IMR-90 (cell line): ENCODE results near the gene CTF1. TPM values are rescaled to one million over a fixed set of nuclear protein-coding genes. Genes with fewer than 3 reads are reported as not detected.

Experiments used
- ATAC-seq: fragments of 200-7000 bp; cut with Tn5 transposase; 2 replicates; pipeline ENCODE4 v1.9.1; 2020; ENCODE audit warnings: low read depth, mild to moderate bottlenecking, moderate library complexity
- BruUV-seq: library from RNA; stranded (reverse); fragments of 400-500 nt; replicated peaks from 2 replicates; lab custom pipeline; 2021; lab: Mats Ljungman, UMichigan
- CTCF ChIA-PET: fragments of 300-600 bp; formaldehyde crosslinking; extraction: SDS; loops from one replicate; lab custom pipeline; 2021; ENCODE audit warnings: antibody characterized with exemption; lab: Yijun Ruan, JAX
- POLR2A ChIA-PET: fragments of 300-600 bp; sonication (Branson Sonifier 250); formaldehyde crosslinking; loops from one replicate; lab custom pipeline; 2022; ENCODE audit warnings: antibody characterized with exemption; ENCODE audit not compliant: unreplicated experiment; lab: Charles Lee
- DNase-seq: peaks from one replicate; pipeline ENCODE4 v3.0.0; 2013
- H2AFZ ChIP-seq: replicated peaks from 2 replicates; pipeline ENCODE3; 2013; ENCODE audit warnings: low read length, mild to moderate bottlenecking; ENCODE audit not compliant: poor library complexity
- H2AK5ac ChIP-seq: 2 replicates; pipeline ENCODE4 v1.6.1; 2013; ENCODE audit warnings: low read depth, low read length, inconsistent platforms
- H2AK9ac ChIP-seq: replicated peaks from 2 replicates; pipeline ENCODE3; 2013; ENCODE audit warnings: mild to moderate bottlenecking, low read depth, low read length, moderate library complexity; ENCODE audit not compliant: poor library complexity
- H2BK120ac ChIP-seq: 2 replicates; pipeline ENCODE4 v1.6.1; 2013; ENCODE audit warnings: low read depth, low read length, inconsistent platforms
- H2BK15ac ChIP-seq: 3 replicates; pipeline ENCODE4 v1.6.1; 2013; ENCODE audit warnings: low read depth, low read length, inconsistent platforms
- H2BK20ac ChIP-seq: 2 replicates; pipeline ENCODE4 v1.6.1; 2013; ENCODE audit warnings: low read depth, mild to moderate bottlenecking, inconsistent platforms, low read length, moderate library complexity
- H2BK5ac ChIP-seq: 2 replicates; pipeline ENCODE4 v1.6.1; 2013; ENCODE audit warnings: mild to moderate bottlenecking, low read depth, low read length, inconsistent platforms; ENCODE audit not compliant: poor library complexity, severe bottlenecking
- H3K14ac ChIP-seq: replicated peaks from 2 replicates; pipeline ENCODE4 v1.6.1; 2013; ENCODE audit warnings: low read depth, low read length, inconsistent platforms
- H3K18ac ChIP-seq: 2 replicates; pipeline ENCODE4 v1.6.1; 2013; ENCODE audit warnings: low read depth, low read length, control low read depth
- H3K23ac ChIP-seq: 2 replicates; pipeline ENCODE4 v1.6.1; 2013; ENCODE audit warnings: low read depth, low read length, inconsistent platforms
- H3K27ac ChIP-seq: 2 replicates; pipeline ENCODE4 v1.5.1; 2013; ENCODE audit warnings: mild to moderate bottlenecking, control low read depth, low read length; ENCODE audit not compliant: insufficient read depth
- H3K27me3 ChIP-seq: 2 replicates; pipeline ENCODE4 v1.6.1; 2013; ENCODE audit warnings: low read length; ENCODE audit not compliant: control insufficient read depth, insufficient read depth
- H3K36me3 ChIP-seq: 2 replicates; pipeline ENCODE4 v1.6.1; 2013; ENCODE audit warnings: low read length, mixed read lengths; ENCODE audit not compliant: control insufficient read depth, insufficient read depth
- H3K4ac ChIP-seq: 2 replicates; pipeline ENCODE4 v1.6.1; 2013; ENCODE audit warnings: low read depth, low read length, inconsistent platforms
- H3K4me1 ChIP-seq: 2 replicates; pipeline ENCODE4 v1.6.1; 2013; ENCODE audit warnings: low read length, mixed read lengths; ENCODE audit not compliant: control insufficient read depth, insufficient read depth
- H3K4me2 ChIP-seq: 2 replicates; pipeline ENCODE4 v1.6.1; 2013; ENCODE audit warnings: low read depth, mild to moderate bottlenecking, control low read depth, low read length, moderate library complexity
- H3K4me3 ChIP-seq: 2 replicates; pipeline ENCODE4 v1.5.1; 2013; ENCODE audit warnings: low read depth, mild to moderate bottlenecking, control low read depth, low read length, moderate library complexity; ENCODE audit not compliant: insufficient read depth
- H3K56ac ChIP-seq: 2 replicates; pipeline ENCODE4 v1.6.1; 2013; ENCODE audit warnings: low read length, inconsistent platforms; ENCODE audit not compliant: insufficient read depth; ENCODE audit errors: extremely low read depth
- H3K79me1 ChIP-seq, 2 experiments: 2 replicates each; pipeline ENCODE4 v1.6.1; 2013; ENCODE audit warnings: low read length in 2 of 2, inconsistent platforms in 1 of 2, low read depth in 1 of 2
- H3K9ac ChIP-seq: 2 replicates; pipeline ENCODE4 v1.6.1; 2013; ENCODE audit warnings: low read depth, low read length, control low read depth
- H3K9me1 ChIP-seq: 2 replicates; pipeline ENCODE4 v1.6.1; 2013; ENCODE audit warnings: low read length, inconsistent platforms; ENCODE audit not compliant: insufficient read depth
- H3K9me3 ChIP-seq: 2 replicates; pipeline ENCODE4 v1.6.1; 2013; ENCODE audit warnings: low read length; ENCODE audit not compliant: control insufficient read depth, insufficient read depth
- H4K20me1 ChIP-seq: 2 replicates; pipeline ENCODE4 v1.6.1; 2013; ENCODE audit warnings: low read length, inconsistent platforms; ENCODE audit not compliant: insufficient read depth
- H4K5ac ChIP-seq: 2 replicates; pipeline ENCODE4 v1.6.1; 2013; ENCODE audit warnings: mild to moderate bottlenecking, low read depth, low read length, control low read depth
- H4K8ac ChIP-seq, 2 experiments: 2 replicates each; pipeline ENCODE4 v1.6.1; 2013; ENCODE audit warnings: low read depth in 2 of 2, low read length in 2 of 2, control low read depth in 1 of 2, inconsistent platforms in 1 of 2
- H4K91ac ChIP-seq: 2 replicates; pipeline ENCODE4 v1.6.1; 2013; ENCODE audit warnings: low read depth, low read length, inconsistent platforms; ENCODE audit not compliant: insufficient read depth
- CEBPB ChIP-seq: IDR thresholded peaks from 2 replicates; pipeline ENCODE4 v1.6.1; 2012; ENCODE audit warnings: low read depth, low read length, improper control_type of control experiment
- CHD1 ChIP-seq: IDR thresholded peaks from 2 replicates; pipeline ENCODE4 v1.6.1; 2012; ENCODE audit warnings: low read depth, low read length, improper control_type of control experiment
- FOS ChIP-seq: fragments of 150-350 bp; IDR thresholded peaks from 2 replicates; pipeline ENCODE4 v1.6.1; 2016; ENCODE audit warnings: low read depth, low read length
- MAFK ChIP-seq: IDR thresholded peaks from 2 replicates; pipeline ENCODE4 v1.6.1; 2012; ENCODE audit warnings: low read depth, low read length, improper control_type of control experiment
- MAZ ChIP-seq: IDR thresholded peaks from 2 replicates; pipeline ENCODE4 v1.6.1; 2012; ENCODE audit warnings: low read depth, mild to moderate bottlenecking, low read length, improper control_type of control experiment, moderate library complexity, borderline replicate concordance
- NFE2L2 ChIP-seq: fragments of 150-350 bp; IDR thresholded peaks from 2 replicates; pipeline ENCODE4 v1.6.1; 2016; ENCODE audit warnings: low read depth, mild to moderate bottlenecking, low read length
- RAD21 ChIP-seq: IDR thresholded peaks from 2 replicates; pipeline ENCODE4 v1.6.1; 2012; ENCODE audit warnings: low read length, improper control_type of control experiment
- RCOR1 ChIP-seq: IDR thresholded peaks from 2 replicates; pipeline ENCODE4 v1.6.1; 2012; ENCODE audit warnings: mild to moderate bottlenecking, low read length, improper control_type of control experiment; ENCODE audit not compliant: insufficient replicate concordance
- RFX5 ChIP-seq: IDR thresholded peaks from 2 replicates; pipeline ENCODE4 v1.8.0; 2012; ENCODE audit warnings: low read depth, mild to moderate bottlenecking, low read length, moderate library complexity
- SMC3 ChIP-seq: fragments of 150-350 bp; IDR thresholded peaks from 2 replicates; pipeline ENCODE4 v1.6.1; 2016; ENCODE audit warnings: low read depth, mild to moderate bottlenecking, antibody characterized with exemption, low read length, moderate library complexity
- WGBS, 2 experiments: methylation state at CpG; one replicate each; pipeline versions ENCODE4 v1.1.5 to v1.1.7; 2013; ENCODE audit warnings: missing lambda C conversion rate in 2 of 2; ENCODE audit not compliant: insufficient read length in 1 of 2; ENCODE audit errors: extremely low coverage in 2 of 2; 5-methylcytosine and 5-hydroxymethylcytosine counted together
- dilution Hi-C: fragments of 300-500 bp; cut with HindIII; formaldehyde crosslinking; loops from one replicate; pipeline ENCODE4 v1.14.3; 2018; ENCODE audit warnings: low sequenced_read_pairs; ENCODE audit not compliant: unreplicated experiment
- in situ Hi-C: fragments of 300-500 bp; cut with MboI; formaldehyde crosslinking; loops from 3 replicates; pipeline ENCODE4 v1.14.3; 2019; ENCODE audit warnings: low sequenced_read_pairs, inconsistent platforms, mixed read lengths
- intact Hi-C: fragments of 100-400 bp; cut with micrococcal nuclease; formaldehyde crosslinking; loops from 2 replicates; pipeline ENCODE4 v1.10.0; 2022
- polyA plus RNA-seq, 3 experiments: library from polyadenylated mRNA; depleted of rRNA; stranded (reverse); fragments of >200 nt; gene quantifications; 2 replicates each; pipeline ENCODE4 v1.2.3, GENCODE V29; 2012; ENCODE audit warnings: low replicate concordance in 1 of 3
- total RNA-seq: library from RNA; depleted of rRNA; stranded (reverse); fragments of >200 nt; gene quantifications from 2 replicates; pipeline ENCODE4 v1.2.3, GENCODE V29; 2012
- TF ChIP-seq, protein P1 (sequence below): fragments of 150-350 bp; IDR thresholded peaks from 2 replicates; pipeline ENCODE4 v1.6.1; 2017; ENCODE audit warnings: mild to moderate bottlenecking, antibody characterized with exemption, low read length, low read depth
- TF ChIP-seq, protein P2 (sequence below): conservative IDR thresholded peaks from 2 replicates; pipeline ENCODE4 v1.5.1; 2012; ENCODE audit warnings: mild to moderate bottlenecking, low read depth, low read length, improper control_type of control experiment
- TF ChIP-seq, protein P3 (sequence below): fragments of 150-350 bp; IDR thresholded peaks from 2 replicates; pipeline ENCODE4 v1.6.1; 2016; ENCODE audit warnings: low read depth, mild to moderate bottlenecking, low read length, moderate library complexity, borderline replicate concordance

Gene CTF1
- total and polyA plus RNA-seq, 2 of the 4 experiments (the other 2 are of a cell fraction), result 0.18 to 12.9 TPM

DNA sequence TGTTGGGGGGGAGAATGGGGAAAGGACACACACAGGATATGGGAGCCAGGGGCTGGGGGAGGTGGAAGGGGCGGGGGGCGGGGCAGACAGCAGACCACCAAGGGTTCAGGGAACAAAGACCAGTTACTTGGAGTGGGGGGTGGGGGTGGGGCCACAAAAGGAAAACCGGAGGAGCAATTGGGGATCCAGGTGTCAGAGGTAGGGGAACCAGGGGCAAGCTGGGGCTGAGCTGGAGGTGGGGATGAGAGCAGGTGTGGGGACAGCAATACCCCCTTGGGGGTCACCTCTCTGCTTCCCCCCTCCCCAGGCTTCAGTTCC is 51.1 kb downstream of the CTF1 start:
- ATAC-seq (no peak), DNase-seq (no peak)
- Histone ChIP-seq H3K36me3 (peaks cover 21% of the 10 kb centered on the region), H3K18ac (no peak overlapping the region), H3K9me3 (no peaks in the 10 kb centered on the region), H3K9me1 (peaks cover 11% of the 10 kb centered on the region; the same call in 1 of the 2 replicates), H4K5ac (no peak overlapping the region), H3K56ac (no peak overlapping the region), H2BK5ac (no peak overlapping the region), H3K79me1 (peaks cover 15 to 48% of the 10 kb centered on the region in 2 experiments; a peak in 3 of 4 replicates), H4K20me1 (peaks cover 10% of the 10 kb centered on the region), H3K23ac (no peak overlapping the region), H3K14ac (no peak overlapping the region), H2BK120ac (no peak overlapping the region), H3K27me3 (no peaks in the 10 kb centered on the region), H3K27ac (no peak overlapping the region), H3K9ac (no peak overlapping the region), H4K91ac (no peak overlapping the region), H2BK15ac (no peak overlapping the region), H2BK20ac (no peak overlapping the region), H3K4ac (no peak overlapping the region), H2AK5ac (no peak overlapping the region), H2AK9ac (no peak overlapping the region), H3K4me3 (no peak overlapping the region), H3K4me1 (peaks cover 7% of the 10 kb centered on the region), H2AFZ (no peak overlapping the region), H3K4me2 (no peak overlapping the region), H4K8ac (no peak overlapping the region)
- in situ Hi-C loops, result no loop called here
- dilution Hi-C loops, result no loop called here
- TF ChIP-seq FOS (no peak), RCOR1 (no peak), RFX5 (no peak), CHD1 (no peak), SMC3 (no peak), NFE2L2 (no peak), MAZ (no peak), RAD21 (no peak), CEBPB (no peak), MAFK (no peak)
- TF ChIP-seq, protein P1, sequence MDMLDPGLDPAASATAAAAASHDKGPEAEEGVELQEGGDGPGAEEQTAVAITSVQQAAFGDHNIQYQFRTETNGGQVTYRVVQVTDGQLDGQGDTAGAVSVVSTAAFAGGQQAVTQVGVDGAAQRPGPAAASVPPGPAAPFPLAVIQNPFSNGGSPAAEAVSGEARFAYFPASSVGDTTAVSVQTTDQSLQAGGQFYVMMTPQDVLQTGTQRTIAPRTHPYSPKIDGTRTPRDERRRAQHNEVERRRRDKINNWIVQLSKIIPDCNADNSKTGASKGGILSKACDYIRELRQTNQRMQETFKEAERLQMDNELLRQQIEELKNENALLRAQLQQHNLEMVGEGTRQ, result no peak
- TF ChIP-seq, protein P2, sequence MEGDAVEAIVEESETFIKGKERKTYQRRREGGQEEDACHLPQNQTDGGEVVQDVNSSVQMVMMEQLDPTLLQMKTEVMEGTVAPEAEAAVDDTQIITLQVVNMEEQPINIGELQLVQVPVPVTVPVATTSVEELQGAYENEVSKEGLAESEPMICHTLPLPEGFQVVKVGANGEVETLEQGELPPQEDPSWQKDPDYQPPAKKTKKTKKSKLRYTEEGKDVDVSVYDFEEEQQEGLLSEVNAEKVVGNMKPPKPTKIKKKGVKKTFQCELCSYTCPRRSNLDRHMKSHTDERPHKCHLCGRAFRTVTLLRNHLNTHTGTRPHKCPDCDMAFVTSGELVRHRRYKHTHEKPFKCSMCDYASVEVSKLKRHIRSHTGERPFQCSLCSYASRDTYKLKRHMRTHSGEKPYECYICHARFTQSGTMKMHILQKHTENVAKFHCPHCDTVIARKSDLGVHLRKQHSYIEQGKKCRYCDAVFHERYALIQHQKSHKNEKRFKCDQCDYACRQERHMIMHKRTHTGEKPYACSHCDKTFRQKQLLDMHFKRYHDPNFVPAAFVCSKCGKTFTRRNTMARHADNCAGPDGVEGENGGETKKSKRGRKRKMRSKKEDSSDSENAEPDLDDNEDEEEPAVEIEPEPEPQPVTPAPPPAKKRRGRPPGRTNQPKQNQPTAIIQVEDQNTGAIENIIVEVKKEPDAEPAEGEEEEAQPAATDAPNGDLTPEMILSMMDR, result no peak
- TF ChIP-seq, protein P3, sequence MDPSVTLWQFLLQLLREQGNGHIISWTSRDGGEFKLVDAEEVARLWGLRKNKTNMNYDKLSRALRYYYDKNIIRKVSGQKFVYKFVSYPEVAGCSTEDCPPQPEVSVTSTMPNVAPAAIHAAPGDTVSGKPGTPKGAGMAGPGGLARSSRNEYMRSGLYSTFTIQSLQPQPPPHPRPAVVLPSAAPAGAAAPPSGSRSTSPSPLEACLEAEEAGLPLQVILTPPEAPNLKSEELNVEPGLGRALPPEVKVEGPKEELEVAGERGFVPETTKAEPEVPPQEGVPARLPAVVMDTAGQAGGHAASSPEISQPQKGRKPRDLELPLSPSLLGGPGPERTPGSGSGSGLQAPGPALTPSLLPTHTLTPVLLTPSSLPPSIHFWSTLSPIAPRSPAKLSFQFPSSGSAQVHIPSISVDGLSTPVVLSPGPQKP, result no peak
- intact Hi-C loops, result no loop called here
- CTCF ChIA-PET, result no interaction called here
- POLR2A ChIA-PET, result no interaction called here
- BruUV-seq, result no TSS peak
- no CpG with 5 or more reads among the region's 3 CpGs for WGBS, 2 experiments
